Head of caudate nucleus (tissue), 42 donors: ENCODE measurements around the gene ARPC1A.
A peak's percentile ranks its signal among the peaks of the same experiment; 100 is the strongest.
"Not testable (repeated sequence)": the region's sequence is repeated elsewhere in the genome, so short reads cannot be mapped to it uniquely, and the experiment has no call there.

Experiments
- DNase-seq, 42 donors: peaks; one replicate each; pipeline versions ENCODE4 v3.0.0 to v3.0.0-alpha.2; 2020 to 2021; ENCODE audit warnings: mixed read lengths in 7 of 42
- intact Hi-C: fragments of 100-400 bp; cut with DNase I; formaldehyde crosslinking; loops from one replicate; pipeline ENCODE4 v1.15.0; 2022

The ARPC1A gene

DNA sequence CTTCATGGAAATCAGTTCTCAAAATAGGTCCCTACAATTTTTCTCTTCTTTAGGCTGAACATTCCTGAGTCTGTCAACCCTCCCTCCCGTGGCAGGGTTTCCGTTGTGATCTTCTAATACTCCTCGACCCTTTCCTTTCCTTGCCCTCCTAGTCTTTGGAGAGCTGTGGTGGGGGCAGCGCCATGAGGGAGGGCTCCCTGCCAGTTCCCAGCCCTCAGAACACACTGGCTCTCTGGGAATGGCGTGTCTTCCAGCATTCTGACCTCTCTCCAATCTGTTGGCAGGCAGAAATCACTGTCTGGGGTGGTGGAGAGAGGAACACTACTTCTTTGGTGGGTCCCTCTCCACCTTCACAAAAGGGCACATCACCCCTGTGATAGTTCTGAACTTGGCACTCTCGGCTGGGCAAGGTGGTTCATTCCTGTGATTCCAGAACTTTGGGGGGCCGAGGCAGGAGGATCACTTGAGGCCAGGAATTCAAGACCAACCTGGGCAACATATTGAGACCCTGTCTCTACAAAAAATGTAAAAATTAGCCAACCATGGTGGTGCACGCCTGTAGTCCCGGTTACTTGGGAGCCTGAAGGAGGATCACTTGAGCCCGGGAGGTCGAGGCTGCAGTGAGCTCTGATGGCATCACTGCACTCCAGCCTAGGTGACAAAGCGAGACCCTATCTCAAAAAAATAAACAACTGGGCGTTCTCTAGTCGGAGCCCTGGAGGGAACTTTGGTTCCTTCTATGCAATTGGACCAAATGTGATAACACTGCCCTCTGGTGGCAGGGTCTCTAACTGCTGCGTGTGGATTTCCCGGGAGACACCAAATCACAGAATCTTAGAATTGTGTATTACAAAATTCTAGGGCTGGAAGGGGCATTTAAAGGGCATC is 13.1 kb upstream of the ARPC1A start:
- intact Hi-C loops, result loop anchor here (2.0 kb wide), 1 partner anchor 272 kb away; no protein-coding TSS in a partner anchor
- peak in 41 of 42 donors; percentile 52 to 92 (median 82) for DNase-seq

DNA sequence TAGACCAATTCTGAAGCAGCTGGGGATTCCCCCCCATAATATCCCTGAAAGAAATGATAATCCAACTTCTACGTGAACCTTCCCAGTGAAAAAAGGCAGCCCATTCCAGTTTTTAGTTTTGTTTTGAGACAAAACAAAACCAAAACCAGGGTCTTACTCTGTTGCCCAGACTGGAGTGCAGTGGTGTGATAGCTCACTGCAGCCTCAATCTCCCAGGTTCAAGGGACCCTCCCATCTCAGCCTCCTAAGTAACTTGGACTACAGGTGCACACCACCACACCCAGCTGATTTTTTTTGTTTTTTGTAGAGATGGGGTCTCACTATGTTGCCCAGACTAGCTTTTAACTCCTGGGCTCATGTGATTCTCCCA is 12.5 kb upstream of the ARPC1A start:
- no peak for DNase-seq
- intact Hi-C loops, result loop anchor here (2.0 kb wide), 1 partner anchor 272 kb away; no protein-coding TSS in a partner anchor

DNA sequence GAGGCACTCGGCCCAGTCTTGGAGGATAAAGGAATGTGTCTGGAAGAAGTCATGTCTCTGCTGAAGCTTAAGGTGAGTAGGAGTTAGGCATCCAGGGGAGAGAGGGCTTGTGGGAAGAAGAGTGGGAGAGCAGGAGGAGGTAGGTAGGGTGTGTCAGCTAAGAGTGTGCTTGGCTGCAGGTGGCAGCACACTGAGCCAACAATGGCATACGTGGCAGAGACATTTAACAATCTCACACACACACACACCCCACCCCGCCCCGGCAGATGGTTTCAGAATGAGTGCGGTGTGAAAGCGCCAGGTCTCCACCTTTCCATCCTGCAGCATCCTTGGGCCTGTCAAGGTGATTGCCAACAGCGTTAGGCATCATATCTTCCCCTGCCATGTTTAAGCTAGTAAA is 11.2 kb upstream of the ARPC1A start:
- peak in 40 of 42 donors; percentile 31 to 90 (median 62) for DNase-seq
- intact Hi-C loops, result no loop called here

DNA sequence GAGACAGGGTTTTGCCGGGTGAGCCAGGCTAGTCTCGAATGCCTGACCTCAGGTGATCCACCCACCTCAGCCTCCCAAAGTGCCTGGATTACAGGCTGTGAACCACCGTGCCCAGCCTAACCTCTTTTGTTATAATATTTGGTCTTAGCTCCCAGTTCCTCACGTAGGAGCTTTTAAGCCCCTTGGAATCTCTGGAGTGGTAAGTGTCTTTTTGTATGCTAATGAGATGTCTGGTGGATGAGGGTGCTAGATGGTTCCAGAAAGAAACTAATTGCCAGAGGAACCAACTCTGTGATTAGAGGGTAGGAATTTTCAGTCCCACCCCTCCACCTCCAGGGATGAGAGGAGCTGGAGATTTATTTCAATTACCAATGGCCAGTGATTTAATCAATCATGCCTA is 5.3 kb upstream of the ARPC1A start:
- no peak for DNase-seq
- intact Hi-C loops, result no loop called here

DNA sequence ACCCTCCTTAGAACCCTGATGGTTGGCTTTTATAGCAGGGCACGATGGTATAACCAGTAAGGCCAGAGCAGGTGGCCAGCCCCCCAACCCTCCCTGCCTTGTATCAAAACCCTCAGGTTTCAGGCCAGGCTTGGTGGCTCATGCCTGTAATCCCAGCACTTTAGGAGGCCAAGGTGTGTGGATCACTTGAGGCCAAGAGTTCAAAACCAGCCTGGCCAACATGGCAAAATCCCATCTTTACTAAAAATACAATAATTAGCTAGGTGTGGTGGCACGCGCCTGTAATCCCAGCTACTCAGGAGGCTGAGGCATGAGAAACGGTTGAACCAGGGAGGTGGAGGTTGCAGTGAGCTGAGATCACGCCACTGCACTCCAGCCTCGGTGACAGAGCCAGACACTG is 3.0 kb upstream of the ARPC1A start:
- intact Hi-C loops, DNase-seq: not testable (repeated sequence)

DNA sequence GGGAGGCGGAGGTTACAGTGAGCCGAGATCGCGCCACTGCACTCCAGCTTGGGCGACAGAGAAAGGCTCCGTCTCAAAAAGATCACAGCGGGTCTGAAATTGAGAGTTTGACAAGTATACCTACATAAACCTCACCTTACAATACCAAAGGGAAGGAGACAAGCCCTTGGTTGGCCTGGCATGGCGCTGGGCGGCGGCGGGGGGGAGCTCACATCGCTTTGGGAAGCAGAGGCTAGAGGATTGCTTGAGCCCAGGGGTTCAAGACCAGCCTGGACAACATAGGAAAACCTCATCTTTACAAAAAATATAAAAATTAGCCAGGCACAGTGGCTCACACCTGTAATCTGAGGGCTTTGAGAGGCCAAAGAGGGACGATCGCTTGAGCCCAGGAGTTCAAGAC is 1.1 kb upstream of the ARPC1A start:
- DNase-seq, result peak in 1 of 42 donors; percentile 22
- intact Hi-C loops, result no loop called here

- intact Hi-C loops, result loop anchor here (5.0 kb wide), 2 partner anchors 82 to 183 kb away; partner anchors contain the start of genes BUD31, PDAP1 and SMURF1
- DNase-seq, result peak in 1 of 42 donors; percentile 35
These were observed 651 bp upstream of the ARPC1A start for GRCh38 chr7:99325001-99325493.

GRCh38 chr7:99326408-99326782 is 697 bp downstream of the ARPC1A start:
- intact Hi-C loops, result loop anchor here (5.0 kb wide), 2 partner anchors 81 to 184 kb away; partner anchors contain the start of genes BUD31, PDAP1 and SMURF1
- no peak for DNase-seq

GRCh38 chr7:99330314-99330961 is 4.7 kb downstream of the ARPC1A start:
- intact Hi-C loops, result not testable (repeated sequence)
- peak in 1 of 42 donors; percentile 35 for DNase-seq

DNA sequence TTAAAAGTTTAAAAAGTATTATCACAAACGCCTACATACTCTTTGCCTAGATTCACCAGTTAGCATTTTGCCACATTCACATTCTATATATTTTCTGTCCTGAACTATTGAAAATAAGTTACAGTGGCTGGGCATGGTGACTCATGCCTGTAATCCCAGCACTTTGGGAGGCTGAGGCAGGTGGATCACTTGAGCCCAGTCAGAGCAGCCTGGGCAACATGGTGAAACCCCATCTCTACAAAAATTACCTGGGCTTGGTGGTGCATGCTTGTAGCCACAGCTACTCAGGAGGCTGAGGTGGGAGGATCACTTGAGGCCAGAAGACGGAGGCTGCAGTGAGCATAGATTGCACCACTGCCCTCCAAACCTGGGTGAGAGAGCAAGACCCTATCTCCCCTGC is 5.3 kb downstream of the ARPC1A start:
- intact Hi-C loops, result no loop called here
- DNase-seq, result peak in 1 of 42 donors; percentile 27

GRCh38 chr7:99339595-99339994 is 13.9 kb downstream of the ARPC1A start:
- no peak for DNase-seq
- intact Hi-C loops, result no loop called here

DNA sequence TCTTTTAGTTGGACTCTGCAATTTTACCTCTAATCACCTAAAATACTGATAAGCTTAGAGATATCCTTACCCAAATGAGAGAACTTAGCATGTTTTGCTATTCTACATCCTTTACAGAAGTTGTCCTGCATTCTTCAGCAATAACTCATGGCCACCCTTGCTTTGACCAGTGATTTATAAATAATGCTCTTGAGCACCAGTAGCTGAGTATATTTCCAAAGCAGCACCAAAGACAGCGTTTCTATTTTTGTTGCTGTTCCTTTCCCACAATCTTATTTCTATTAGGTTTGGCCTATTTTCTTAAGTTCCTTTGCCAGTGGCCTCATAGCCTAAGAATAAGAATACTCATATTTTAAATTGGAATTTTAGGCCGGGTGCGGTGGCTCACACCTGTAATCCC is 15.0 kb downstream of the ARPC1A start:
- intact Hi-C loops, result no loop called here

DNA sequence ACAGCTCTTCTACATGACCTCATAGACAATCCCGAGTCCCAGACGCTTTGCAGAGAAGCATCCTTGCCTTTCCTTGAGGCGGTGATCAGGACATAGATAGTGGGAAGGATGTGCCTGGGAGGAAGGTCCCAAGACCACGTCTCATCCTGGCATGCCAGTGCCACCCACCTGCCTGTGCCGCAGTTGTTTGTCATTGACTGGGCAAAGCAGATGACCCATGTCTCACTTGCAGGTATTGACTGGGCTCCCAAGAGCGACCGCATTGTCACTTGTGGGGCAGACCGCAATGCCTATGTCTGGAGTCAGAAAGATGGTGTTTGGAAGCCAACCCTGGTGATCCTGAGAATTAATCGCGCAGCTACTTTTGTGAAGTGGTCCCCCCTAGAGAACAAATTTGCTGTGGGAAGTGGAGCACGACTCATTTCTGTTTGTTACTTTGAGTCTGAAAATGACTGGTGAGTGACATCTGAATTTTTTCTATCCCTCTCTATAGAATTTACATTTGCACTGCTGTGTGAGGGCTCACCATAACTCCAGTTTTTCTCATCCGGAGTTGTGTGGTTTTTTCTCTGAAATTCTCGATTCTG is 18.5 kb downstream of the ARPC1A start:
- intact Hi-C loops, result no loop called here

More for the DNA sequence above, 15.0 kb downstream of the ARPC1A start:
- DNase-seq, result no peak

DNA sequence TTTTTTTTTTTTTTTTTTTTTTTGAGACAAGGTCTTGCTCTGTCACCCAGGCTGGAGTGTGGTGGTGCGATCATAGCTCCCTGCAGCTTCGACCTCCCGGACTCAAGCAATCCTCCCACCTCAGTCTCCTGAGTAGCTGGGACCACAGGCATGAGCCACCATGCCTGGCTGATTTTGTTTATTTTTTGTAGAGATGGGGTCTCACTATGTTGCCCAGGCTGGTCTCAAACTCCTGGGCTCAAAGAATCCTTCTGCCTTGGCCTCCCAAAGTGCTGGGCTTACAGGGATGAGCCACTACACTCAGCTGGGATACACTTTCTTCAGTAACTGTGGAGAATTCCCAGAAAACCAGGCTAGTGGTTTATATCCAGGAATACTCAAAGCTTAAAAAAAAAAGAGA is 24.9 kb downstream of the ARPC1A start:
- intact Hi-C loops, DNase-seq: not testable (repeated sequence)

More for the DNA sequence above, 18.5 kb downstream of the ARPC1A start:
- no peak for DNase-seq

DNA sequence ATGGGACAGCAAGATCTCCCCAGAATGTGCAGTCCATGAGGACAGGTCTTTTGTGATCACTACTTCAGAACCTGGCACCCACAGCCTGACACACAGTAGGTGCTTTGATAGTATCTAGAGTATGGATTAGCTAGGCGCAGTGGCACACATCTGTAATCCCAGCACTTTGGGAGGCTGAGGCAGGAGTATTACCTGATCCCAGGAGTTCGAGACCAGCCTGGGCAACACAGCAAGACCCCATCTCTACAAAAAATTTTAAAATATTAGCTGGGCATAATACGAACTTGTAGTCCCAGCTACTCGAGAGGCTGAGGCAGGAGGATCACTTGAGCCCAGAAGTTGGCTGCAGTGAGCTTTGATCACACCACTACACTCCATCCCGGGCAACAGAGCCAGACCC is 26.5 kb downstream of the ARPC1A start:
- intact Hi-C loops, result no loop called here
- DNase-seq, result no peak

- intact Hi-C loops, result no loop called here
These were observed 29.4 kb downstream of the ARPC1A start for GRCh38 chr7:99355098-99355497.

DNA sequence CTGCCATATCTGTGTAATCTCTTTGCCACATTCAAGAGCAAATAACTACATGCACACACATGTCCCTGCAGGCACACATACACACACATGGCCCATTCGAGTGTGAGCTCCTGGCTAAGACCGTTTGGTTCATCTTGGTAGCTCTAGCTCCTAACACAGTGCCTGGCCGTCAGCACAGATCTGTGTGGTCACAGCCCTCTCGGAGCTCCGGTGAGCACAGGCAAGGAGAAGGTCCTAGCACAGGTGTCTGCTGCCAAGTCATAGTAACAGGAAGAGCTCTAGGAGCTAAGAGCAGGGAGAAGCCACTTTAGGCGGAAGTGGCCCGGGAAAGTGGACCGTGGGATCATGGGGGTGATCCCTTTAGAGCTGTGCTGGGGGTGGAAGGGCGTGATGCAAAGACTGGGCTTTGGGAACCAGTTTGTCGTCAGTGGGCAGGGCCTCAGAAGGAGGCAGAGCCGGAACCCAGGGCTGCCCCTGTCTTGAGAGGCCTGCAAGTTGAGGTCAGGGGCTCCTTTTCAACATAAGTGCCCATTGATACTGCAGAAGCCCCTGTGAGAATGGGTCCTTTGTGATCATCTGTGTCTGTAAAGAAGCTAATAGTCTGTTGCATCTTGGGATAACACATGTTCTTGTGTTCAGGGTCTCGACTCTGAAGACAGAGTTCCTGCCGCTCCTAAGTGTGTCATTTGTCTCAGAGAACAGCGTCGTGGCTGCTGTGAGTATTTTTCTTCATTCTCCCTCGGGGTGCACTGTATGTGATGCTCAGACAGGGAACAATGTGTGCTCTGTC is 32.2 kb downstream of the ARPC1A start:
- DNase-seq, result peak in 7 of 42 donors; percentile 18 to 62 (median 25)
- intact Hi-C loops, result no loop called here

More at GRCh38 chr7:99355098-99355497, 29.4 kb downstream of the ARPC1A start:
- peak in 1 of 42 donors; percentile 18 for DNase-seq

DNA sequence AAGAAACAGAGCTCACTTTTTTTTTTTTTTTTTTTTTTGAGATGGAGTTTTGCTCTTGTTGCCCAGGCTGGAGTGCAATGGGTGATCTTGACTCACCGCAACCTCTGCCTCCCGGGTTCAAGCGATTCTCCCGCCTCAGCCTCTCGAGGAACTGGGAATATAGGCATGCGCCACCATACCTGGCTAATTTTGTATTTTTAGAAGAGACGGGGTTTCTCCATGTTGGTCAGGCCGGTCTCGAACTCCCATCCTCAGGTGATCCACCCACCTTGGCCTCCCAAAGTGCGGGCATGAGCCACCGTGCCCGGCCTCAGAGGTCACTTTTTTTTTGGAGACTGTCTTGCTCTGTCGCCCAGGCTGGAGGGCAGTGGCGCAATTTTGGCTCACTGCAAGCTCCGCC is 32.8 kb downstream of the ARPC1A start:
- intact Hi-C loops, result not testable (repeated sequence)
- peak in 1 of 42 donors; percentile 21 for DNase-seq
